K562 (cell line): ENCODE measurements around the gene TTC13.
A peak's percentile ranks its signal among the peaks of the same experiment; 100 is the strongest.

Source experiments
- CBX3 ChIP-seq, 2 experiments: IDR thresholded peaks; 1 replicate in 1 of 2; 2 replicates in 1 of 2; pipeline ENCODE4 v1.6.1; 2012; ENCODE audit warnings: inconsistent platforms in 2 of 2, low read length in 2 of 2, borderline replicate concordance in 1 of 2, control low read depth in 1 of 2
- CEBPB ChIP-seq: fragments of 450-650 bp; IDR thresholded peaks from 2 replicates; pipeline ENCODE4 v1.6.1; 2016; ENCODE audit warnings: missing genetic modification characterization, missing compliant biosample characterization
- CTCF ChIP-seq, 3 experiments: IDR thresholded peaks in 2 of 3; conservative IDR thresholded peaks in 1 of 3; 2 replicates each; pipeline ENCODE4 v1.5.1; 2011 to 2012; ENCODE audit warnings: low read length in 3 of 3, mild to moderate bottlenecking in 3 of 3, control low read depth in 2 of 3, improper control_type of control experiment in 1 of 3, inconsistent platforms in 1 of 3, low read depth in 1 of 3, mixed read lengths in 1 of 3, moderate library complexity in 1 of 3; ENCODE audit not compliant: insufficient read depth in 2 of 3
- NFYB ChIP-seq: IDR thresholded peaks from 2 replicates; pipeline ENCODE4 v1.6.1; 2011; ENCODE audit warnings: mild to moderate bottlenecking, moderate library complexity; ENCODE audit not compliant: insufficient read length; ENCODE audit errors: extremely low read depth
- SP1 ChIP-seq: sonication (generic); formaldehyde crosslinking; IDR thresholded peaks from 2 replicates; pipeline ENCODE4 v1.8.1; 2022; ENCODE audit warnings: mild to moderate bottlenecking, missing genetic modification reagents
- ZNF239 ChIP-seq: fragments of 250-450 bp; sonication (Bioruptor Pico); IDR thresholded peaks from 2 replicates; pipeline ENCODE4 v1.4.0; 2020; ENCODE audit warnings: mild to moderate bottlenecking
- ZNF507 ChIP-seq: conservative IDR thresholded peaks from 2 replicates; pipeline ENCODE4 v1.6.1; 2017; ENCODE audit warnings: missing genetic modification characterization, missing compliant biosample characterization
- TF ChIP-seq, protein P1 (sequence below): fragments of 250-450 bp; sonication (Bioruptor Pico); IDR thresholded peaks from 2 replicates; pipeline ENCODE4 v1.8.0; 2021; ENCODE audit warnings: moderate library complexity, mild to moderate bottlenecking, inconsistent platforms

DNA sequence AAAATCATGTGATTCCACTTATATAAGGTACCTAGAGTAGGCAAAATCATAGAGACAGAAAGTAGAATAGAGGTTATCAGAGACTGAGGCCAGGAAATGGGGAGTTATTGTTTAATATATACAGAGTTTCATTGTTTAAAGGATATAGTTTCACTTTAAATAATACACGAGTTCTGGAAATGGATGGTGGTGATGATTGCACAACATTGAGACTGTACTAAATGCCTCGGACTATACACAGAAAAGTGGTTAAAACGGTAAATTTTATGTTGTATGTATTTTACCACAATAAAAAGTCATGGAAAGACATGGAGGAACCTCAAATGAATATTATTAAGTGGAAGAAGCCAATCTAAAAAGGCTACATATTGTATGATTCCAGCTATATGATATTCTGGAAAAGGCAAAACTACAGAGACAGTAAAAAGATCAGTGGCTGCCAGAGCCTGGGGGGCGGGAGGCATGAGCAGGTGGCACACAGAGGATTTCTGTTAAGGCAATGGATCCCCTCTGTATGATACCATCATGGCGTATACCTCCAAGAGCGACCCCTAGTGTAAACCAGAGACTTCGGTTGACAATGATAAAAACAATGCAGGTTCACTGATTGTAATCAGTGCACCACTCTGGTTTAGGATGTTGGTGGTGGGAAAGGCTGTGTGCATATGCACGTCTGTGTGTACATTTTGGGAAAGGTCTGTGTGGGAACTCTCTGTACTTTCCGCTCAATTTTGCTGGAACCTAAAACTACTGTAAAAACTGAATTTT lies 117.9 kb downstream of the TTC13 start:
- TF ChIP-seq ZNF507 (tag) (no peak), SP1 (no peak), CEBPB (peak; percentile 100), NFYB (no peak), CTCF (IDR thresholded peaks at IDR 0.05 in 2 of 3, conservative IDR thresholded peaks at IDR 0.05 in 1 of 3; ENCODE audit: insufficient read depth in 2 of 3, low read depth in 1 of 3, low read length in 3 of 3) (peak in 2 of 3 experiments; percentile 17 to 39; a peak in 2 of 6 replicates), ZNF239 (CRISPR knock-in tag) (no peak), CBX3 (IDR thresholded peaks at IDR 0.05; ENCODE audit: borderline replicate concordance in 1 of 2, low read length in 2 of 2) (no peak)
- TF ChIP-seq, protein P1, sequence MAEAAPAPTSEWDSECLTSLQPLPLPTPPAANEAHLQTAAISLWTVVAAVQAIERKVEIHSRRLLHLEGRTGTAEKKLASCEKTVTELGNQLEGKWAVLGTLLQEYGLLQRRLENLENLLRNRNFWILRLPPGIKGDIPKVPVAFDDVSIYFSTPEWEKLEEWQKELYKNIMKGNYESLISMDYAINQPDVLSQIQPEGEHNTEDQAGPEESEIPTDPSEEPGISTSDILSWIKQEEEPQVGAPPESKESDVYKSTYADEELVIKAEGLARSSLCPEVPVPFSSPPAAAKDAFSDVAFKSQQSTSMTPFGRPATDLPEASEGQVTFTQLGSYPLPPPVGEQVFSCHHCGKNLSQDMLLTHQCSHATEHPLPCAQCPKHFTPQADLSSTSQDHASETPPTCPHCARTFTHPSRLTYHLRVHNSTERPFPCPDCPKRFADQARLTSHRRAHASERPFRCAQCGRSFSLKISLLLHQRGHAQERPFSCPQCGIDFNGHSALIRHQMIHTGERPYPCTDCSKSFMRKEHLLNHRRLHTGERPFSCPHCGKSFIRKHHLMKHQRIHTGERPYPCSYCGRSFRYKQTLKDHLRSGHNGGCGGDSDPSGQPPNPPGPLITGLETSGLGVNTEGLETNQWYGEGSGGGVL (CRISPR knock-in tag): no peak
